HG03442 (cell line): ENCODE measurements around the gene PTGFRN.

ENCODE experiments used
- ATAC-seq: cut with Tn5 transposase; IDR thresholded peaks from one replicate; pipeline ENCODE4 v1.9.1; 2021; ENCODE audit warnings: mild to moderate bottlenecking, moderate library complexity; ENCODE audit not compliant: unreplicated experiment

The PTGFRN gene

DNA sequence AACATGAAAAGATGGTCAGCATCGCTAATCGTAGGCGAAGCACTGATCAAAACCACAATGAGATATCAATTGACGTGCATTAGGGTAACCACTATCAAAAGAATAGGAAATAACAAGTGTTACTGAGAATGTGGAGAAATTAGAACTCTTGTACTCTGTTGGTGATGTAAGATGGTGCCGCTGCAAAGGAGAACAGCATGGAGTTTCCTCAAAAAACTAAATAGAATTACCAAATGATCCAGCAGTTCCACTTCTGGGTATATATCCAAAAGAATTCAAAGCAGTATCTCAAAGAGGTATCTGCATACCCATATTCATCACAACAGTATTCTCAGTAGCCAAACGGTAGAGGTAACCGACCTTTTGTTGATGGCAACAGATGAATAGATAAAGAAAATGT is 83.6 kb downstream of the PTGFRN start:
- no peak for ATAC-seq

DNA sequence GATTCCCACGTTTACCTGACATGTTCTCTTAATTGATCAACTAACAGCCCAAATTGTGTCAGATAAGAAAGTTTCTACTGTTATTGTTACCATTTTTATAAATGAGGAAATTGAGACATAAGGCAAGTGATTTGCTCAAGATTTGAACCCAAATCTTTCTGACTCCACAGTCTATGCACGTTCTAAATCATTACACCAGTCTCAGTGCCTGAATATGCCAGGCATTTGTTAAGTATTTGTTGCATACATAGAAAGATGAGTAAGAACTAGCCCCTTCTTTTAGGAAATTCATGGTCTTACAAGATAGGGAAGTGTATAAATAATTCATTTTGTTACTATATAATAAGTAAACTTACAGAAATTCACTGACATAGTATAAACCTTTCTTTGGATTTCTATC is 84.7 kb downstream of the PTGFRN start:
- no peak for ATAC-seq

DNA sequence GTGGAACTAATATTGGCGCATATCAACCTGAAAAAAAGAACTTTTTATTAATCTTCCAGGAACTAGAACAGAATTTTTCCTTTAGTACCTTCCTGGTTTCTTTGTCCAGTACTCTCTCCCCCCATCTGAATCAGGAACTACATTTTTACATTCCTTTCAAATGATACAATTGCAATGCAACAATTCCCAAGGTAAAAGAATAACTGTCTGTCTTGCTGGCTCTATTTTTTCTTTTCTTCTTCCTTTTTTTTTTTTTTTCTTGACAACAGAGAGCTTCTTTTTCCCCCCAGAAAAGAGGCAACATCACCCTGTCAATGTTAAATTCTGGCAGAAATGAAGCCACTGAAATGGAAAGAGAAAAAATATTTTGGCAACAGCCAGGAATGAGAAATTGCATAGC is 87.3 kb downstream of the PTGFRN start:
- no peak for ATAC-seq

DNA sequence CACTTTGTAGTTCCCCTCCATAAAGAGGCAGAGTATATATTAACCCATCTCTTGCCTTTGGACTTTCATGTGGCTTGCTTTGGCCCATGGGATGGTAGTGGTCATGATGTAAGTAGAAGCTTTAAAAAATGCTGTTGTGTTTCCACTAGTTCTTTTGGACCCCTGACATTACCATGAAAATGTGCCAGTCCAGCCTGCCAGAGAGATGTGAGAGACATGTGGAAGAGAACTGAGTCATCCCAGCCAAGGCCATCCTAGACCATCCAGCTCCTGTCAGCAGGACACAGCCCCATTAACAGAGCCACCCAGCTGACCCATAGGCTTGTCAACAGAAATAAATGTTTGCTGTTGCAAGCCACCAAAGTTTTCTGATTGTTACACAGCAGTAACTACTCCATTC is 87.9 kb downstream of the PTGFRN start:
- no peak for ATAC-seq

DNA sequence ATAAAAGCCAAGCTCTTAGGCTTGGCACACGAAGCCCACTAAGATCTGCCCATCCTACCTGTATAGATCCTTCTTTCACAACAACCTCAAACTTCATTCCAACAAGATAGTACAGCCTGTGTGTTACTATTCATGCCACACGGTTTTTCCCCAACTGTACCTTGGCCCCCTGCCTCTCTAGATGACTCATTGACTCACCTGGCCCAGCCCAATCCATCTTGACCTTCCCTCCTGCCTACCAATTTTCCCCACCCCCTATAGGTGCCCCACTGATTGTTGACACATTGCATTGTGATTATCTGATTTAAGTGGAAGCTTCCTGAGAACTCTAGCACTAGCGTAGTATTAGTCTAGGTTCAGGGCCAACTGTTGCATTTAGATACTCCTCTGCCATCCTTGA is 89.9 kb downstream of the PTGFRN start:
- no peak for ATAC-seq

DNA sequence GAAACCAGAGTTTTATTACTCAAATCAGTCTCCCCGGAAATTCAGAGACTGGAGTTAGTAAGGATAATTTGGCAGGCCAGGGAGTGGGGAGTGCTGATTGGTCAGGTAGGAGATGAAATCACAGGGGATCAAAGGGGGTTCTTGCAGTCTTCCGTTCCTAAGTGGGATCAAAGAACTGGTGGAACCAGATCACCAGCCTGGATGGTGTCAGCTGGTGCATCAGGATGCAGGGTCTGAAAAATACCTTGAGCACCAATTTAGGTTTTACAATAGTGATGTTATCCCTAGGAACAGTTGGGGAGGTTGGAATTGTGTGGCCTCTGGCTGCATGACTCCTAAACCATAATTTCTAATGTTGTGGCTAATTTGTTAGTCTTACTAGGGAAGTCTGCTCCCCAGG is 90.4 kb downstream of the PTGFRN start:
- no peak for ATAC-seq

DNA sequence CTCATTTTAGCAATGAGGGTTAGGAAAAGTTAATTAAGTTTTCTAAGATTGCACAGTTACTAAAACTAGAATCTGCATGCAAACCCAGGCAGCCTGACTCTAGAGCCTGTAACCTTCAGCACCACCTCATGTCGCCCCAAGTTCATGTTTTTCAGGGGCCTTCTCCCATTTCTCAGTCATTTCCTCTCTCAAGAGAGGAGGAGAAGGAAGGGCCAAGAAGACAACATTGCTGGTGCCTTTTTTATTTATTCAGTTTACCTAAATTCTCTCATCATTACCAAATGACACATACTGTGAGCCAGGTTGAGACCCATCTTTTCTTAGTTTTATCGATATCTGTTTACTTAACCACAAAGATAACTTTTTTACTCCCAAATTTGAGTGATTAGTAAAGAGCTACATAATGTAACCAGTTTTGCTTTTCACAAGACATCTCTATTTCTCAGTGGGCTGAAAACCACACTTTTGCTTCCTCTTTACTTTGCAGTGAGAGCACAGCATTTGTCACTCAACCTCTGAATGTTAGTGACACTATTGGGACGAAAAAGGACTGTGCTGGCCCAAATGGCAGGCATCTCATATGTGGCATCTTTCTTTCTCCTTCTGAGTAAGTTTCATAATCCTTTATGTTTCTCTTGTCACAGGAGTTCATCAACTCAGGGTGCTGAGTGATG is 91.7 kb downstream of the PTGFRN start, which contains the start of gene CD101:
Gene CD101 (plus strand): TSS at position 507 of the 674 bp plus-strand sequence. CDS start 58 bp downstream, at position 565.
- peak; percentile 92 for ATAC-seq

DNA sequence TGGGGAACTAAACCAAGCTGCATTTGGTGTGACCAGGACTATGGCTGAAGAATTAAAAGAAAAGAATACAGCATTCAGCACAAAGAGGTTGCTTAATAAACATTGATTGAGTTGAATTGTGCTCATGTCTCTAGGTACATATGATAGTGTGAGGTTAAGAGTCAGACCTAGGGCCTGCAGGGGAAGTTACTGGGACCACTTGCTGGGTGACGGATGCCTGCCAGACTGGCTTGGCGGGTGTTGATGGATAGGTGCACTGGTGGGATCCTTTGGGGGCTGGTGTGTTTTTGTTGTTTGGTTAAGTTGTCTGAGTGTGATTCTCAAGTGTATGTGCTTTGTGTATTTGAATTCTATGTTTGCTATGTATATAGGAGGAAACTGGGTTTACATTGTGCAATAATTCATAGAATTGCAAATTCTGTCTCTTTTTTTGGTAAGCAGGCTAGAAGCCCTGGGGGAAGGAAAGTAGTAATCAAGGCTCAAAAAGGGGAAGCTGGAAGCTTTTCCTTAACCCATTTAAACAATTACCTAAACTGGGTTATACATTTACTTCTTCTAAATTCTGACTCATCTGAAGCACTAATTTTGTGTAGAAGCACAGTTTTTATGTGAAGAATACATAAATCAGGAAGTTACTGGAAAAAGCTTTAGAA is 93.6 kb downstream of the PTGFRN start:
- no peak for ATAC-seq

DNA sequence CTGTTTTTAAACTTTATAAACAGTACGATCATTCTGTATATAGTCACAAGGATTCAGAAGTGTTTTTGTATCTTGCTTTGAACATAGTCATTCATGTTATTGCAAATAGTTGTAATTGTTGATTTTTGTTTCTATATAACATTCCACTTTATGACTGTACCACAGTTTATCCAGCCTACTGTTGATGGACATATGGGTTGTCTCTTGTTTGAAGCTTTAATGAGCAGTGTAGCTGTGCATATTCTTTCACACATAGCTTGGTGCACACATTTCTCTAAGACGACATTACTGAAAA is 98.0 kb downstream of the PTGFRN start:
- no peak for ATAC-seq

DNA sequence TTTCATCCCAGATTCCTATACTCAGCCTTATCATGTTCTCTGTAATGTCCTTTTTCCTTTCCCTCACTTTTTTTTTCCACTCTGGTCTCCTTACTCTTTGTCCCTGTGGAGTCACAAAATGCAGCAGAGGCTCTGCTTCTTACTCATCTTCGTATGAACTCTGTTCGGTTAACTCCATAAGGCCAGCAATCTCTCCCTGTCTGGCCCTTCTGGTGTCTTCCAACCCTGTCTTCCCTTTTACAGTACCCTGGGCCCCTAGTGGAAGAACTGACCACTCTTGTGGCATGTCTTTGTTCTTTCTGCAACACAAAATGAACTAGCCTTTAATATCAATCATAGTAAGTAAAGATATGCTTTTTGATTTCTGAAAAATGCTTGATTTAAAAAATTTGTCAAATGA is 98.9 kb downstream of the PTGFRN start:
- no peak for ATAC-seq

DNA sequence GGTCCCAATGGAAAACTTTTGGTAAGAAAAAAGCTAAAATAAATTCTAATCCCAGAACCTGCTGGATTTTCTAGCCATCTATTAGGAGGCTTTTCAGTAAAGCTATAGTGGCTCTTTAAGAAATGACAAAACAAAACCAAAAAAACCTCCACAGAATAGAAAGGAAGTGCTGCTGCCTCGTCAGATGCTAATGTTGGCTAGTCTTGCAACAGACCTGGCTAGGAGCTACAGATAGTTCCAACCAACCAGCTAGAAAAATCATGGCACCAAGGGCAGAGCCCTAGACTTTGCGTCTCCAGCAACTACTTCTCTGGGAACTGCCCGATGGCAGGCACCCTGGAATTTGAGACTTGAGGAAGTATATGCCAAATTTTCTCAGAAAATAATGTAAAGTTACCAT is 99.4 kb downstream of the PTGFRN start:
- no peak for ATAC-seq

DNA sequence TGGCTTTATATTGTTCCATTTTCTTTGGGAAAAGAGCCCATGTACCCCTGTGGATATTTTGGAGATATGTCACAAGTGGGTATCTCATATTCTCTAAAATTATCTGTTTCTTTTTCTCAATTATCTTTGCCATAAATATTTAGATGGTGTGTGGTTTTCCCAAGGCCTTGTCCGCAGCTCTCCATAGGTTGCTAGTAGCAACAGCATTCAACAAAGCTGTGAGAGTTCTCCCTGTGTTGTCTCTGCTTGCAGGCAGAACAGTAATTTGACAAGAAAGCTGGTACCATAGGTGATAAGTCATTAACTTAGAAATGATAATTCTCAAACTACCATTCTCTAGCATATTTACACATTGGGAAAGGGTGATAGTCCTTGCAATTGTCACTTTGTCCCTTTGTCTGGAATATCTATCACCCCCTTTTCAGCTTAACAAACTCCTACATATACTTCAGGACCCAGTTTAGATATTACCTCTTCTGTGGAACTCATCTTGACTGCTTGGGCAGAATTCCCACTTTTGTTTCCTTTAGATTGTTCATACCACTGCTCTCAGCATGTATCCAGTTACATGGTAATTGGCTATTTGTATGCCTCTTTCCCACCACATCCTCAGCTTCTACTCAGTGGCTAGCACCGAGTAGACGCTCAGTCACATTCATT is 100.7 kb downstream of the PTGFRN start:
- ATAC-seq = no peak

DNA sequence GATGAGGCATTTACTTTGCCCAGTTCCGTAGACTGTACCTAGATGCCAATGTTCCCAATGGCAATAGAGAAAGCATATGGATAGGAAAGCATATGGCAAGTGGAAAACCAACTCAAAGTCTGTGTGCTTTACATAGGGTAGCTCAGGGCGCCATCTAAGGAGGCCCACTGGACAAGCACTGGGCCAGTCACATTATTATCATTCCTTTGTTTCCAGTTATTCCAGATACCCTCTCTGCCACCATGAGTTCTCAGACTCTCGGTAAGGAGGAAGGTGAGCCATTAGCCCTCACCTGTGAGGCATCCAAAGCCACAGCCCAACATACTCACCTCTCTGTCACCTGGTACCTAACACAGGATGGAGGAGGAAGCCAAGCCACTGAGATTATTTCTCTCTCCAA is 101.6 kb downstream of the PTGFRN start:
- no peak for ATAC-seq

DNA sequence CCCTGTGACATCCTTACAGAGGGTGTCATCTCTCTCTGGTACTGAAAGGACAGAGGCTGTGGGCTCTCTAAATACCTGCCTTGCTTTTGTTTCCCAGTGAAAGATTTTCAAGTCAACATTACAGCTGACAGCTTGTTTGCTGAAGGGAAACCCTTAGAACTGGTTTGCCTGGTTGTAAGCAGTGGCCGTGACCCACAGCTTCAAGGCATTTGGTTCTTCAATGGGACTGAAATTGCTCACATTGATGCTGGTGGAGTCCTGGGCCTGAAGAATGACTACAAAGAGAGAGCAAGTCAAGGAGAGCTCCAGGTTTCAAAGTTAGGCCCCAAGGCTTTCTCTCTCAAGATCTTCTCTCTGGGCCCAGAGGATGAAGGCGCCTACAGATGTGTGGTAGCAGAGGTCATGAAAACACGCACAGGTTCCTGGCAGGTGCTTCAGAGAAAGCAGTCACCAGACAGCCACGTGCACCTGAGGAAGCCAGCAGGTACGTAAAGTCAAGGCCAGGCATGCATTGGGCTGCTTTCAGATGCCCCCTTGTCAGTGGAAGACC is 103.7 kb downstream of the PTGFRN start:
- ATAC-seq = no peak

DNA sequence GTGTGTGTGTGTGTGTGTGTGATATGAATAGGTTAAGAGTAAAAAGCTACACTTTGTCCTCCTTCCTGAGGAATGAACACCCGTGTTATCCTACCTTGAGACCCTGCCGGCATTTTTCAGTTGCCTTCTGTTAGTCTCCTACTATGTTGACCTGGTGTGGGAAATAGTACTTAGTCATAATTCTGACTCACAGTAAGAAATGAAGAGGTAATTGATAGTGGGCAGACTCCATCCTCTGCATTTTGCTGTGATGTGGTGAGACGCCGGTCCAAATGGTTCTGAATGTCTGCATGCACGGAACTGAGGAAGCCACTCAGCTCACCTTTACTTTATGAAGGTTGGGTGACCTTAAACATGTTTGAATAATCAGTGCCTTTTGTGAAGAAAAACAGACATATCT is 104.5 kb downstream of the PTGFRN start:
- ATAC-seq = no peak

DNA sequence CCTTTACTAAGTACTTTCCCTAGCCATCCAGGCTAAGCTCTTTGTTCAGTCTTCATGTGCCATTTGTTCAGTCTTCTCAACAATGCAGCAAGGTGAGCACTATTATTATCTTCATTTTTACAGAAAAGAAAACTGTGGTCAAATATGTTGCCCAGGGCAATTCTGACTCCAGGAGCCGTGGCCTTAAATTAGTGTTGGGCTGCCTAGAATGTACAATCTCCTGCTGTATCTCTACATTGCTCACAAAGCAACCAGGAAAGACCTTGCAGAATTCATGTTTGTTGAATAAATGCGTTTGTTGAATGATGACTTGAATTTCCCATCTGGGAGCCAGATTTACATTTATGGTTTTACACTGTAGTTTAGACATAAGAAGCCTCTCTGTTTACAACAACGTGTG is 106.0 kb downstream of the PTGFRN start:
- ATAC-seq = no peak

DNA sequence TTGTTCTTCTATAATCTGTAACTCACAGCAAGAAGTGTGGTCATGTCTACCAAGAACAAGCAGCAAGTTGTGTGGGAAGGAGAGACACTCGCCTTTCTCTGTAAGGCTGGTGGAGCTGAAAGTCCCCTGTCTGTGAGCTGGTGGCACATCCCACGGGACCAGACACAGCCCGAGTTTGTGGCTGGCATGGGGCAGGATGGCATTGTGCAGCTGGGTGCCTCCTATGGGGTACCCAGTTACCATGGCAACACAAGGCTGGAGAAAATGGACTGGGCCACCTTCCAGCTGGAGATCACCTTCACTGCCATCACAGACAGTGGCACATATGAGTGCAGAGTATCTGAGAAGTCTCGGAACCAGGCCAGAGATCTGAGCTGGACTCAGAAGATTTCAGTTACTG is 107.3 kb downstream of the PTGFRN start:
- ATAC-seq = peak; percentile 2

DNA sequence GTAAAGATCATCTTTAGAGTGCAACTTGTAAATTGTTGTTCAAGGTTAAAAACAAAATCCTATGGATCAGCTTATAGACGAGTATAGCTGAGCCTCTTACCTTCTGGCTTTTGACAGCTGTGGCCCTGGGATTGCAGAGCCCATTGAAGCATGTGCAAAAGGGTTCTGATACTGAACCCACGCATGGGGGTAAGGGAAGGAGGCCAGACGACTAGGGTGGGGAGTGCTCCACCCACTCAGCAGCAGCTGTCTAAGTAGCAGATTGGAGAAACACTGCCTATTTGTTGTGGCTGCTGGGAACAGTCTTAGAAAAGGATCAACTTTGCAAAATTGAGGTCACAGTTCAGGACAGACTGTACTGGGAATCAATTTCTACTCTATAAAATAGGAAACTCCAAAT is 107.9 kb downstream of the PTGFRN start:
- peak; percentile 74 for ATAC-seq

DNA sequence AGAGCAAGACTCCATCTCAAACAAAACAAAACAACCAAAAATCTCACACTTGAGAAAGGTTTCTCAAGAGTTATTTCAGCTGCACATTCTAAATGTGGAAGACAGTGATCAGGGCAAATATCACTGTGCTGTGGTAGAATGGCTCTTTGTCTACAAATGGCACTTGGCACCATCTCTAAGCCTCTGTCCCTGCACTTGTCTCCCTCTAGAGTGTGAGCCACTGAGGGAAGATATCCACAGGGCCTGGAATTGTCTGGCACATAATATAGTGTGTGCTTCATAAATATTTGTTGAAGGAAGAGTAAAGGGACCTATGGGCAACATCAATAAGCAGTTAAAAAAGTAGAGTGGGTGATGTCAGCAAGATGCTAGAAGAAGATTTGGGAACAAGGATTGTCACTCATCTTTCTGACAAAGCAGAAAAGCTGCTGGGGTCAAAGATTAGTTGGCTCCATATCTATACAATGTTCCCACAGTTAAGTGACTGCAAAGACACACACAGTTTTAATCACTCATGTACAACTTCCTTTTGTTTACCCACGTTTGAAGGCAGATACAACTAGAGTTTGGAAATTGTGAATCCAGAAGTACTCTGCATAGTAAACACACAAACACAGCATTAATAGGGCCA is 110.9 kb downstream of the PTGFRN start:
- ATAC-seq = no peak

DNA sequence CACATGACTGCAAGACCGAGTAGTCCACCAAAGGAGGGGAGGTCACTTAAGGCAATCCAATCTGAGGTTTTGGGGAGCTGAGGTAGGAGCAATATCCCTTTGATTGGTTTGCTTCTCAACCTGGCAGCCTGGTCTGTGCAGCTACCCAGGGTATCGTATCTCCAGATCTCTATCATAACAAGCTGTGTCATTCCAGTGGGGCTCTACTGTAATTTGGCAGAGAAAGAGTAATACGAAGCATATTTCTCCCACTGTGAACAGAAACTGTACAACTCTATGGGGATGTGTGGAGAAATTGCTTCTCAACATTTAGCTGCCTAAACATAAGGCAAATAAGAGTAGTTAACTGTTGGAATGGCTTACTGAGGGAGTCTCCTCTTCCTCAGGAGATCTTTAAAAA is 112.4 kb downstream of the PTGFRN start:
- ATAC-seq = no peak

DNA sequence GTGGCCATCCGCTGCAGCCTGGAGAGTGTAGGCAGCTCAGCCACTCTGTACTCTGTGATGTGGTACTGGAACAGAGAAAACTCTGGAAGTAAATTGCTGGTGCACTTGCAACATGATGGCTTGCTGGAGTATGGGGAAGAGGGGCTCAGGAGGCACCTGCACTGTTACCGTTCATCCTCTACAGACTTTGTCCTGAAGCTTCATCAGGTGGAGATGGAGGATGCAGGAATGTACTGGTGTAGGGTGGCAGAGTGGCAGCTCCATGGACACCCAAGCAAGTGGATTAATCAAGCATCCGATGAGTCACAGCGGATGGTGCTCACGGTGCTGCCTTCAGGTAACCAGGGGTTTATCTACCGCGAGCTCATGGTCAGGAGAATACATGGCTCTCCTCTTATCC is 115.9 kb downstream of the PTGFRN start:
- ATAC-seq = no peak

DNA sequence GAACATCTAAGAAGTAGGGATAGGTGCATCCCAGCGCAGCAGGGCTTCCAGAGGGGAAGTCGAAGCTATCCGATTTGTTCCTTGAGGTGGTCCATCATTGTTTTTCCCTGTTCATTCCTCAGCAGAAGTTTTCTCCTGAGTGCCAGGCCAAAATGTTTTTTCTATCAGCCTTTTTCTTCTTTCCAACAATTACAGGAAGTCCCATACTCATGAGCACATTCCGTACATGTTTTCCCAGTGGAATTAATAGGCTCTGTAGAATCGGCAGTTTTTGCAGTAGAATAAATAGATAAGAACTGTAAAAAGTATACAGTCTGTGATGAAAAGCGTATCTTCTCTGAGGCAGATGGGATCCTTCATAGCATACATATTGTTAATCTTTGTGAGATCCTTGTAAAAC is 116.6 kb downstream of the PTGFRN start:
- ATAC-seq = no peak
